Measurements from ENCODE around the gene SUMO1. TPM values are rescaled to one million over a fixed set of nuclear protein-coding genes. Genes with fewer than 3 reads are reported as not detected.

Gene SUMO1
- total RNA-seq, 1 experiment from 2014 or later = 198 TPM

Other genes with a start within 250 kb of the SUMO1 start
- 9.2 and 10.0 TPM in 2 replicates for gene FZD7, start 204.7 kb downstream of the SUMO1 start, total RNA-seq (2014; rRNA removed; shearing (Covaris generic))
- 0.08 TPM in 1 of 2 replicates, not detected in the other for gene KIAA2012, start 165.3 kb downstream of the SUMO1 start, total RNA-seq (2014; rRNA removed; shearing (Covaris generic))
- 134 and 160 TPM in 2 replicates for gene NOP58, start 27.2 kb upstream of the SUMO1 start, total RNA-seq (2014; rRNA removed; shearing (Covaris generic))
- gene BMPR2, start 137.7 kb upstream of the SUMO1 start, total RNA-seq (2014; rRNA removed; shearing (Covaris generic)) = 17.8 and 23.7 TPM in 2 replicates

All from SJCRH30 (cell line).